Tongue (tissue), 2 donors: ENCODE data around the gene YBEY. TPM values are rescaled to one million over a fixed set of nuclear protein-coding genes. Genes with fewer than 3 reads are reported as not detected.

Experiments
- DNase-seq: peaks from one replicate; pipeline ENCODE4 v3.0.0-alpha.2; 2015
- total RNA-seq: library from RNA; depleted of rRNA; stranded (reverse); fragments of >200 nt; gene quantifications from one replicate; pipeline ENCODE4 v1.2.3, GENCODE V29; 2014

The YBEY gene
- total RNA-seq, 1 donor from 2014 or later, result 10.9 TPM

- DNase-seq, result no peak
Measured at GRCh38 chr21:46329796-46330195, 43.7 kb downstream of the YBEY start.

GRCh38 chr21:46334351-46335140, 48.4 kb downstream of the YBEY start:
- no peak for DNase-seq

- DNase-seq, result no peak
Measured at GRCh38 chr21:46336603-46337002, 50.5 kb downstream of the YBEY start.

GRCh38 chr21:46340998-46341397, 54.9 kb downstream of the YBEY start:
- DNase-seq, result no peak

- no peak for DNase-seq
Measured at GRCh38 chr21:46344219-46344915, 58.2 kb downstream of the YBEY start.

GRCh38 chr21:46345861-46346260, 59.7 kb downstream of the YBEY start:
- no peak for DNase-seq

- no peak for DNase-seq
Measured at GRCh38 chr21:46346296-46347202, 60.4 kb downstream of the YBEY start.

- DNase-seq, result no peak
Measured at GRCh38 chr21:46347203-46347550, 61.0 kb downstream of the YBEY start.

Other genes starting within 250 kb of the YBEY start
- 888 TPM for gene COL6A2, start 188.2 kb upstream of the YBEY start, total RNA-seq
- gene FTCD, start 130.8 kb upstream of the YBEY start, total RNA-seq, result 0.92 TPM
- gene SPATC1L, start 101.9 kb upstream of the YBEY start, total RNA-seq, result 5.9 TPM
- 36.5 TPM for gene LSS, start 57.6 kb upstream of the YBEY start, total RNA-seq
- 89.7 TPM for gene MCM3AP, start 731 bp upstream of the YBEY start, total RNA-seq
- gene C21orf58, start 37.5 kb downstream of the YBEY start, total RNA-seq, result 5.4 TPM
- gene PCNT, start 37.8 kb downstream of the YBEY start, total RNA-seq, result 149 TPM
- 36.1 TPM for gene DIP2A, start 172.5 kb downstream of the YBEY start, total RNA-seq